Heart left ventricle (tissue), 16 donors: ENCODE results near the gene MPZ. TPM values are rescaled to one million over a fixed set of nuclear protein-coding genes. Genes with fewer than 3 reads are reported as not detected.
A peak's percentile ranks its signal among the peaks of the same experiment; 100 is the strongest.
"Not testable (repeated sequence)": the region's sequence is repeated elsewhere in the genome, so short reads cannot be mapped to it uniquely, and the experiment has no call there.

Experiments
- ATAC-seq, 4 donors: fragments of 200-7000 bp; cut with Tn5 transposase; one replicate each; pipeline ENCODE4 v1.9.1; 2020 to 2022; ENCODE audit warnings: moderate library complexity in 4 of 4, mild to moderate bottlenecking in 3 of 4, moderate number of reproducible peaks in 1 of 4
- DNase-seq, 5 donors: peaks; one replicate each; pipeline ENCODE4 v3.0.0-alpha.2; 2020
- H3K27ac ChIP-seq, 12 donors: fragments of 200-600 bp; sonication (generic) in 4 of 12; one replicate each; pipeline versions ENCODE4 v1.5.0 to v1.8.0; 2016 to 2022; ENCODE audit warnings: mild to moderate bottlenecking in 2 of 12
- H3K27me3 ChIP-seq, 9 donors: fragments of 200-600 bp; sonication (generic) in 2 of 9; one replicate each; pipeline versions ENCODE4 v1.5.1 to v1.8.0; 2016 to 2022; ENCODE audit warnings: mild to moderate bottlenecking in 3 of 9
- H3K36me3 ChIP-seq, 9 donors: fragments of 200-600 bp; sonication (generic) in 2 of 9; one replicate each; pipeline versions ENCODE4 v1.5.0 to v1.8.0; 2018 to 2022; ENCODE audit warnings: mild to moderate bottlenecking in 2 of 9
- H3K4me1 ChIP-seq, 12 donors: fragments of 200-600 bp; sonication (generic) in 4 of 12; one replicate each; pipeline versions ENCODE4 v1.5.0 to v1.8.0; 2016 to 2022; ENCODE audit warnings: mild to moderate bottlenecking in 3 of 12
- H3K4me3 ChIP-seq, 12 donors: fragments of 200-600 bp; sonication (generic) in 4 of 12; one replicate each; pipeline versions ENCODE4 v1.5.0 to v1.8.0; 2017 to 2022; ENCODE audit warnings: mild to moderate bottlenecking in 9 of 12, moderate library complexity in 4 of 12
- H3K9me3 ChIP-seq, 12 donors: fragments of 200-600 bp; sonication (generic) in 4 of 12; one replicate each; pipeline versions ENCODE4 v1.5.0 to v1.8.0; 2016 to 2022; ENCODE audit warnings: mild to moderate bottlenecking in 1 of 12
- POLR2A ChIP-seq, 2 donors: fragments of 450-650 bp; IDR thresholded peaks; one replicate each; pipeline ENCODE4 v1.6.1; 2017; ENCODE audit warnings: antibody characterized with exemption in 2 of 2, mild to moderate bottlenecking in 2 of 2, moderate library complexity in 2 of 2
- WGBS, 4 donors: extraction: QIAGEN DNeasy Blood & Tissue Kit in 2 of 4; methylation state at CpG; one replicate each; pipeline versions ENCODE4 v1.1.5 to v1.1.7; 2013 to 2018; 5-methylcytosine and 5-hydroxymethylcytosine counted together
- intact Hi-C, 10 donors: fragments of 100-400 bp; cut with DNase I; formaldehyde crosslinking; loops; one replicate each; pipeline versions ENCODE4 v1.11.1 to v1.14.2; 2022
- polyA plus RNA-seq, 2 donors: library from polyadenylated mRNA; stranded (reverse); fragments of 200-250 nt; gene quantifications; one replicate each; pipeline ENCODE4 v1.2.3, GENCODE V29; 2013
- total RNA-seq, 9 donors: library from RNA; depleted of rRNA in 2 of 9; stranded (reverse); fragments of >200 nt in 2 of 9; fragmentation: NEBNext Ultra II Directional in 3 of 9; extraction: Animal tissue kit (Norgen Biotek cat#: 25700) in 3 of 9; gene quantifications; one replicate each; pipeline versions ENCODE4 v1.1.0 to v1.2.4, GENCODE V29; 2016 to 2023
- TF ChIP-seq, protein P1 (sequence below), 12 donors: fragments of 200-600 bp; sonication (generic) in 4 of 12; IDR thresholded peaks; one replicate each; pipeline versions ENCODE4 v1.5.0 to v1.8.0; 2018 to 2022; ENCODE audit warnings: antibody characterized with exemption in 12 of 12, mild to moderate bottlenecking in 5 of 12
- donor health status: ischemic (EF 13 %, LVEDD 7.1; RV severe dilation, severe dysfunction).
- donor health status: healthy with polysubstance abuse.
- donor health status: DM: no; HTN: yes; CAD: no.
- donor health status: DM: no; HTN: no; CAD: no.
- donor health status: ischemic (EF 25% LVEDD 6.9; RV normal size, moderate dysfunction).
- donor health status: ischemic (EF 25% LVEDD 5.7; RV mildly dilated, moderate dysfunction).
- donor health status: healthy.
- donor health status: DM: yes; HTN: yes; CAD: no.
- donor health status: ischemic (EF 35%, LVEDD 5.7; RV mildly dilated, moderate dysfunction).
- donor health status: nonischemic (EF 11% LVEDD 7.7; RV severe dilation, severe dysfunction).
- donor health status: DM: yes; HTN: yes; CAD: no.
- donor health status: PGD.
- donor health status: ischemic (EF 29% LVEDD 5.4; RV normal size, mild dysfunction).
- donor health status: nonischemic (EF 23%, LVEDD 6.1; RV moderate dilation, normal function).

MPZ gene
- total and polyA plus RNA-seq, 11 donors, result 0.90 to 5.6 (median 2.3) TPM

DNA sequence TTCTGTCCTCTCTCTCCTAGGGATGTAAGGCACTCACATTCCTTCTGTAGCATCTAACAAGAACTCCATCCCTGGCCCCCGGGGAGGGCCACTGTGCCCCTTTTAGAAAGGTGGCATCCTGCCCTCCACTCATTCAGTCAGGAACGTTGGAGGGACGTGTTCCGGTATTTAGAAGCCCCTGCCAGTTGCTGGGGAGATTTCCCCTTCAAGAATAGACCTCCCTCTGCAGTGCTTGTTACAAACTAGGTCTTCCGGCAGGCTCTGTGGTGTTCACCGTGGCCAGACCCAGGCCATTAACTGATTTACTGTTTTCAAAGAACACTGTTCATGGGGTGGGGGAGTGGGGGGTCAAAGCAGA, 50.4 kb downstream of the MPZ start:
- Histone ChIP-seq H3K4me1 (peaks cover 0 to 9% (median 6%) of the 10 kb centered on the region in 12 donors), H3K27ac (no peak overlapping the region), H3K27me3 (peaks cover 13 to 44% (median 33%) of the 10 kb centered on the region in 9 donors), H3K4me3 (peak overlapping the region in 5 of 12 donors; percentile 45 to 57 (median 48)), H3K36me3 (no peaks in the 10 kb centered on the region), H3K9me3 (peaks cover 0 to 17% (median 10%) of the 10 kb centered on the region in 12 donors)
- no peak for TF ChIP-seq POLR2A (IDR thresholded peaks at IDR 0.05)
- TF ChIP-seq, protein P1, sequence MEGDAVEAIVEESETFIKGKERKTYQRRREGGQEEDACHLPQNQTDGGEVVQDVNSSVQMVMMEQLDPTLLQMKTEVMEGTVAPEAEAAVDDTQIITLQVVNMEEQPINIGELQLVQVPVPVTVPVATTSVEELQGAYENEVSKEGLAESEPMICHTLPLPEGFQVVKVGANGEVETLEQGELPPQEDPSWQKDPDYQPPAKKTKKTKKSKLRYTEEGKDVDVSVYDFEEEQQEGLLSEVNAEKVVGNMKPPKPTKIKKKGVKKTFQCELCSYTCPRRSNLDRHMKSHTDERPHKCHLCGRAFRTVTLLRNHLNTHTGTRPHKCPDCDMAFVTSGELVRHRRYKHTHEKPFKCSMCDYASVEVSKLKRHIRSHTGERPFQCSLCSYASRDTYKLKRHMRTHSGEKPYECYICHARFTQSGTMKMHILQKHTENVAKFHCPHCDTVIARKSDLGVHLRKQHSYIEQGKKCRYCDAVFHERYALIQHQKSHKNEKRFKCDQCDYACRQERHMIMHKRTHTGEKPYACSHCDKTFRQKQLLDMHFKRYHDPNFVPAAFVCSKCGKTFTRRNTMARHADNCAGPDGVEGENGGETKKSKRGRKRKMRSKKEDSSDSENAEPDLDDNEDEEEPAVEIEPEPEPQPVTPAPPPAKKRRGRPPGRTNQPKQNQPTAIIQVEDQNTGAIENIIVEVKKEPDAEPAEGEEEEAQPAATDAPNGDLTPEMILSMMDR (IDR thresholded peaks at IDR 0.05), result no peak
- no peak for ATAC-seq
- no peak for DNase-seq
- 42 to 55% (median 47%) methylated on average over 4 to 6 of the region's 6 CpGs for WGBS, 4 donors
- intact Hi-C loops, result no loop called here

DNA sequence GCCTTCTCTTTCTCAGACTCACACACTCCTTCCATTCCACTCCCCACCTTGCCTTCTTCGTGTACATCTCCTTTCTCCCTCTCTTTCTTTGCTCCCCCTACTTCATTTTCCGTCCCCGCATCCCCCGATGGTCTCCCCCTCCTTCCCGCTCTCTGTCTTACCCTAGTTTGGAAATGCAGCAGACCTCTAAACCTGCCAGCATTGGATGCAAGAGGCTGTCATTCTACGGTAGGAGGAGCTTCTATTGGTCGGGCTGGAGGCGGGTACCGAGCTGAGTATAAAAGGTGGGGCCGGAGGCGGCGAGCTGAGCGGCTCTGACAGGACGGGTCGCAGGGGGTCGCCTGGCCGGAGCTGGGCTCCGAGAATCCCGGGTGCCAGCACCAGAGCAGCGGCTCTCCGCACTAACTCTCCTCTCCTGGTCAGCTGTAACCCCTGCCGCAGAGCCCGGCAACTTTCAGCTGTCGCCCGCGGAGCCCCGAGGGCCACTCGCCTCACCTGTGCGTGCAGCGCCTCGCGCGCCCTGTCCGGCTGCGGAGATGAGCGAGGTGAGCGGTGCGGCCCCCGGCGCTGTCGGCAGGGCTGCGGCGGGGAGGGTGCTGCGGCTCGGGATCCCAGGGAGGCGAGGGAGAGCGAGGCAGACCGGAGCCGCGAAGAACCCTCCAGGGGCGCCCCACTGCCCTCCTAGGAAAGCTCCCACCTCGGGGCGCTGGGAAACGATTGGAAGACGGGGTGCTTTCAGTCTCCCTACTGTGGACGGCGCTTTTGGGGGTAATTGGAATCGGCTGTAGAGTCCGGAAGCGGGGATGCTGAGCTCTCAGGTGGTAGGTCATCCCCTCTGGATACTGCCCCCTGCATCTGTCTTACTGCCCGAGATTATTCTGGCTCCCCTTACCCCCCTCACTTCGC, 51.1 kb downstream of the MPZ start, which contains the start of gene PCP4L1:
Gene PCP4L1, plus strand, starts transcription at position 307 of the 906 bp plus-strand sequence. Its CDS starts 230 bp downstream, at position 537.
- ATAC-seq, result peak; percentile 69 to 86 (median 77)
- WGBS, 4 donors, result 3 to 4% (median 3%) methylated on average over 42 to 62 of the region's 62 CpGs
- peaks cover 13 to 44% (median 33%) of the 10 kb centered on the region in 9 donors for H3K27me3 ChIP-seq
- H3K4me3 ChIP-seq, result peak within 1 kb of the TSS; percentile 13 to 57 (median 46)
- TF ChIP-seq, protein P1 (IDR thresholded peaks at IDR 0.05), result no peak
- no peak for TF ChIP-seq POLR2A (IDR thresholded peaks at IDR 0.05)
- H3K9me3 ChIP-seq, result peaks cover 0 to 17% (median 10%) of the 10 kb centered on the region in 12 donors
- no peak within 1 kb of the TSS for H3K27ac ChIP-seq
- intact Hi-C loops, result no loop called here
- peaks cover 0 to 9% (median 6%) of the 10 kb centered on the region in 12 donors for H3K4me1 ChIP-seq
- DNase-seq, result peak; percentile 35 to 63 (median 48)
- H3K36me3 ChIP-seq, result no peaks in the 10 kb centered on the region

DNA sequence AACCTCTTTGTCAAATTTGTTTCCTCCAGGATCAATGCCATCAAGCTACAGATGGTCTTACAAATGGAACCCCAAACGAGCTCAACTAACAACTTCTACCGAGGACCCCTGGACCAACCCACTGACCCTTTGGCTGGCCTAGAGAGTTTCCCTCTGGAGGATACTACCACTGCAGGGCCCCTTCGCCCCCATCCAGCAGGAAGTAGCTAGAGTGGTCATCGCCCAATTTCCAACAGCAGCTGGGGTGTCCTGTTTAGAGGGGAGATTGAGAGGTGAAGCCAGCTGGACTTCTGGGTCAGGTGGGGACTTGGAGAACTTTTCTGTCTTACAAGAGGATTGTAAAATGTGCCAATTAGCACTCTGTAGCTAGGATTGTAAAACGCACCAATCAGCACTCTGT, 52.7 kb downstream of the MPZ start:
- intact Hi-C loops, H3K27ac ChIP-seq, DNase-seq, H3K4me3 ChIP-seq, H3K36me3 ChIP-seq, H3K4me1 ChIP-seq, ATAC-seq: not testable (repeated sequence)
- Histone ChIP-seq H3K9me3 (peaks cover 0 to 17% (median 10%) of the 10 kb centered on the region in 12 donors), H3K27me3 (peaks cover 13 to 44% (median 33%) of the 10 kb centered on the region in 9 donors)
- WGBS, 4 donors, result 94 to 97% (median 96%) methylated on average over 3 to 5 of the region's 5 CpGs

DNA sequence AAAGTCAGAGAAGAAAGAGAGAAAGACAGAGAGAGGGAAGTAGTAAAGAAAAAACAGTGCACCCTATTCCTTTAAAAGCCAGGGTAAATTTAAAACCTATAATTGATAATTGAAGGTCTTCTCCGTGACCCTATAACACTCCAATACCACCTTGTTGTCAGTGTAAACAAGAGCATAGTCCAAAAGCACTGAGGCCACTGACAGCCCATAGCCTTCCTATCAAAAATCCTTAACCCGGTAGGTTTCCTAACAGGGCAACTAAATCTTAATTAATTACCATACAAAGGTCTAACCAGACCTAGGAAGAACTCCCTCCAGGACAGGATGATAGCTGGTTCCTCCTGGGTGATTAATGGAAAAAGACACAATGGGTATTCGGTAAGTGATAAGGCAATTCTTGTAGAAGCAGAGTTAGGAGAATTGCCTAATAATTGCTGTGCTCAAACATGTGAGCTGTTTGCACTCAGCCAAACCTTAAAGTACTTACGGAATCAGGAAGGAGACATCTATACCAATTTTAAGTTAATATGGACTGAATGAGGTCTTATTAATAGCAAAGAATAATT, 53.7 kb downstream of the MPZ start:
- WGBS, 4 donors, result 82 to 94% (median 84%) methylated on average over 4 of the region's 4 CpGs
- H3K4me1 ChIP-seq, intact Hi-C loops, H3K4me3 ChIP-seq, DNase-seq, H3K36me3 ChIP-seq, ATAC-seq, H3K27ac ChIP-seq: not testable (repeated sequence)
- Histone ChIP-seq H3K9me3 (peaks cover 0 to 18% (median 10%) of the 10 kb centered on the region in 12 donors), H3K27me3 (peaks cover 13 to 40% (median 33%) of the 10 kb centered on the region in 9 donors)

DNA sequence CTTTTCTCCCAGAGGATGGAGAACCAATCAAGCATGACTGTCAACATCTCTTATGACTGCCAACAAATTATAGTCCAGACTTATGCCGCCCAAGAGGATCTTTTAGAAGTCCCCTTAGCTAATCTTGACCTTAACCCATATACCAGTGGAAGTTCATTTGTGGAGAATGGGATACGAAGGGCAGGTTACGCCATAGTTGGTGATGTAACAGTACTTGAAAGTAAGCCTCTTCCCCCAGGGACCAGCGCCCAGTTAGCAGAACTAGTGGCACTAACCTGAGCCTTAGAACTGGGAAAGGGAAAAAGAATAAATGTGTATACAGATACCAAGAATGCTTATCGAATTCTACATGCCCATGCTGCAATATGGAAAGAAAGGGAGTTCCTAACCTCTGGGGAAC, 54.5 kb downstream of the MPZ start:
- WGBS, 4 donors, result 77 to 87% (median 82%) methylated on average over 5 of the region's 5 CpGs
- intact Hi-C loops, H3K27ac ChIP-seq: not testable (repeated sequence)

More for the DNA sequence above, 54.5 kb downstream of the MPZ start:
- H3K4me3 ChIP-seq, ATAC-seq, H3K36me3 ChIP-seq, H3K4me1 ChIP-seq, DNase-seq: not testable (repeated sequence)
- Histone ChIP-seq H3K27me3 (peaks cover 13 to 34% (median 28%) of the 10 kb centered on the region in 9 donors), H3K9me3 (peaks cover 0 to 25% (median 12%) of the 10 kb centered on the region in 12 donors)

Other genes starting within 250 kb of the MPZ start
- gene ARHGAP30, start 240.1 kb downstream of the MPZ start, total RNA-seq, result 10 to 100 TPM in 2 of 9 donors, 1 to 10 TPM in 7; 1.7 to 32.2 (median 2.1) TPM
- 1 to 10 TPM; 1.3 to 3.0 TPM for gene ARHGAP30, start 240.1 kb downstream of the MPZ start, polyA plus RNA-seq
- gene NECTIN4, start 220.4 kb downstream of the MPZ start, total RNA-seq, result under 1 TPM in 2 of 9 donors, not detected in 7; 0.07 to 0.53 TPM
- under 1 TPM in 1 of 2 donors, not detected in 1; 0.03 TPM for gene NECTIN4, start 220.4 kb downstream of the MPZ start, polyA plus RNA-seq
- gene KLHDC9, start 211.6 kb downstream of the MPZ start, total RNA-seq, result 10 to 100 TPM in 3 of 9 donors, 1 to 10 TPM in 6; 2.4 to 13.3 (median 6.1) TPM
- 1 to 10 TPM in 1 of 2 donors, under 1 TPM in 1; 0.43 to 3.2 TPM for gene KLHDC9, start 211.6 kb downstream of the MPZ start, polyA plus RNA-seq
- 10 to 100 TPM; 38.3 to 59.1 (median 49.4) TPM for gene PFDN2, start 191.9 kb downstream of the MPZ start, total RNA-seq
- gene PFDN2, start 191.9 kb downstream of the MPZ start, polyA plus RNA-seq, result 100 to 1,000 TPM; 162 to 234 TPM
- gene NIT1, start 191.9 kb downstream of the MPZ start, total RNA-seq, result 10 to 100 TPM; 28.1 to 42.7 (median 34.7) TPM
- 10 to 100 TPM; 25.8 to 34.3 TPM for gene NIT1, start 191.9 kb downstream of the MPZ start, polyA plus RNA-seq
- gene DEDD, start 177.3 kb downstream of the MPZ start, total RNA-seq, result 10 to 100 TPM; 20.8 to 36.0 (median 26.5) TPM
- 10 to 100 TPM; 13.8 to 38.8 TPM for gene DEDD, start 177.3 kb downstream of the MPZ start, polyA plus RNA-seq
- 10 to 100 TPM; 54.4 to 86.9 (median 73.2) TPM for gene UFC1, start 156.0 kb downstream of the MPZ start, total RNA-seq
- gene UFC1, start 156.0 kb downstream of the MPZ start, polyA plus RNA-seq, result 100 to 1,000 TPM in 1 of 2 donors, 10 to 100 TPM in 1; 60.7 to 131 TPM
- 10 to 100 TPM; 12.3 to 20.0 (median 14.6) TPM for gene USP21, start 150.5 kb downstream of the MPZ start, total RNA-seq
- gene USP21, start 150.5 kb downstream of the MPZ start, polyA plus RNA-seq, result 10 to 100 TPM; 13.0 TPM
- gene PPOX, start 143.5 kb downstream of the MPZ start, total RNA-seq, result 10 to 100 TPM in 8 of 9 donors, 1 to 10 TPM in 1; 9.7 to 16.7 (median 13.7) TPM
- gene PPOX, start 143.5 kb downstream of the MPZ start, polyA plus RNA-seq, result 10 to 100 TPM; 10.7 to 24.3 TPM
- 10 to 100 TPM; 18.2 to 34.1 (median 22.4) TPM for gene B4GALT3, start 132.5 kb downstream of the MPZ start, total RNA-seq
- gene B4GALT3, start 132.5 kb downstream of the MPZ start, polyA plus RNA-seq, result 10 to 100 TPM; 13.4 to 40.8 TPM
- 10 to 100 TPM in 3 of 9 donors, 1 to 10 TPM in 6; 1.6 to 65.2 (median 8.4) TPM for gene ADAMTS4, start 110.9 kb downstream of the MPZ start, total RNA-seq
- gene ADAMTS4, start 110.9 kb downstream of the MPZ start, polyA plus RNA-seq, result 1 to 10 TPM; 5.7 to 6.1 TPM
- 100 to 1,000 TPM; 214 to 460 (median 297) TPM for gene NDUFS2, start 107.6 kb downstream of the MPZ start, total RNA-seq
- gene NDUFS2, start 107.6 kb downstream of the MPZ start, polyA plus RNA-seq, result 100 to 1,000 TPM; 157 to 189 TPM
- 100 to 1,000 TPM in 1 of 9 donors, 10 to 100 TPM in 5, 1 to 10 TPM in 3; 2.9 to 157 (median 17.1) TPM for gene FCER1G, start 94.7 kb downstream of the MPZ start, total RNA-seq
- 10 to 100 TPM; 14.6 to 40.0 TPM for gene FCER1G, start 94.7 kb downstream of the MPZ start, polyA plus RNA-seq
- gene APOA2, start 86.3 kb downstream of the MPZ start, total RNA-seq, result not detected
- gene APOA2, start 86.3 kb downstream of the MPZ start, polyA plus RNA-seq, result not detected
- 10 to 100 TPM; 24.1 to 37.1 (median 31.1) TPM for gene TOMM40L, start 83.9 kb downstream of the MPZ start, total RNA-seq
- 10 to 100 TPM; 28.8 to 29.1 TPM for gene TOMM40L, start 83.9 kb downstream of the MPZ start, polyA plus RNA-seq
- gene NR1I3, start 71.8 kb downstream of the MPZ start, total RNA-seq, result not detected
- gene NR1I3, start 71.8 kb downstream of the MPZ start, polyA plus RNA-seq, result under 1 TPM in 1 of 2 donors, not detected in 1; 0.23 TPM
- under 1 TPM in 8 of 9 donors, not detected in 1; 0.29 to 0.62 (median 0.49) TPM for gene PCP4L1, start 51.2 kb downstream of the MPZ start, total RNA-seq
- under 1 TPM; 0.19 to 0.42 TPM for gene PCP4L1, start 51.2 kb downstream of the MPZ start, polyA plus RNA-seq
- gene SDHC, start 4.4 kb upstream of the MPZ start, total RNA-seq, result 100 to 1,000 TPM; 113 to 408 (median 314) TPM
- 100 to 1,000 TPM in 1 of 2 donors, 10 to 100 TPM in 1; 50.6 to 256 TPM for gene SDHC, start 4.4 kb upstream of the MPZ start, polyA plus RNA-seq
- not detected for gene CFAP126, start 57.9 kb upstream of the MPZ start, total RNA-seq
- not detected for gene CFAP126, start 57.9 kb upstream of the MPZ start, polyA plus RNA-seq
- 100 to 1,000 TPM in 1 of 9 donors, 10 to 100 TPM in 7, 1 to 10 TPM in 1; 9.7 to 131 (median 11.7) TPM for gene FCGR2A, start 195.5 kb upstream of the MPZ start, total RNA-seq
- 10 to 100 TPM in 1 of 2 donors, 1 to 10 TPM in 1; 5.2 to 11.4 TPM for gene FCGR2A, start 195.5 kb upstream of the MPZ start, polyA plus RNA-seq
- gene HSPA6, start 214.6 kb upstream of the MPZ start, total RNA-seq, result 1 to 10 TPM in 3 of 9 donors, under 1 TPM in 6; 0.27 to 5.9 (median 0.93) TPM
- gene HSPA6, start 214.6 kb upstream of the MPZ start, polyA plus RNA-seq, result 1 to 10 TPM in 1 of 2 donors, under 1 TPM in 1; 0.65 to 1.3 TPM
- 100 to 1,000 TPM in 1 of 9 donors, 10 to 100 TPM in 3, 1 to 10 TPM in 5; 1.8 to 204 (median 9.2) TPM for gene FCGR3A, start 239.8 kb upstream of the MPZ start, total RNA-seq
- 1 to 10 TPM; 3.2 to 9.9 TPM for gene FCGR3A, start 239.8 kb upstream of the MPZ start, polyA plus RNA-seq